Measurements from ENCODE around the gene OTULIN. TPM values are rescaled to one million over a fixed set of nuclear protein-coding genes. Genes with fewer than 3 reads are reported as not detected.

The OTULIN gene
- total and polyA plus RNA-seq, 2 of the 8 experiments (the other 6 are each of a cell fraction or from before 2014, with no cell fraction given), result 5.2 to 34.8 TPM

DNA sequence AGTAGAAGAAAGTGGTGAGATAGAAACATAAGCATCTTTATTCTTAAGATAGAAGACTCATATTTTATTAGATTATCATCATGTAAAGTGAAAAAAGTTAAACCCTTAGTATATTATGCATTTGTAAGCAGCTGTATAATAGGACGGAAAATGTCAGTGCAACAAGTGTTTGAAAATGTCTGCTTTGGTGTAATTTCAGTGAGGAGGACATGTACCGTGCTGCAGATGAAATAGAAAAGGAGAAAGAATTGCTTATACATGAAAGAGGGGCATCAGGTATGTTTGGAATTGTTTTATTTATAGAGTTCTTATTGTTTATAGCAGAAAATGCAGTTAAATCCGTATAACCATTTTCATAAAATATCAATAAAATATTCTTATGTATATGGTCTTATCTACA lies 8.9 kb downstream of the OTULIN start:
- no peak overlapping the region for H2BK15ac ChIP-seq (ENCODE audit: low read length)
- ChIA-PET POLR2A (ENCODE audit: partially characterized antibody) (interaction anchor here (0.6 to 1.0 kb wide), 2 partner anchors 9 to 277 kb away, joined by 3 read pairs; no protein-coding TSS in a partner anchor), CTCF (ENCODE audit: partially characterized antibody) (interaction anchor here (0.8 to 1.4 kb wide), 7 partner anchors 9 to 432 kb away, joined by 3 to 5 read pairs (median 4); no protein-coding TSS in a partner anchor)
- H3K9me3 ChIP-seq (ENCODE audit: insufficient read depth in 2 of 2, low read depth in 1 of 2, low read length in 1 of 2), result no peaks in the 10 kb centered on the region
- no peak overlapping the region for H2AK5ac ChIP-seq (ENCODE audit: low read depth, low read length)
- no peak overlapping the region for H2BK12ac ChIP-seq (ENCODE audit: low read depth, low read length)
- peaks cover 0 to 4% of the 10 kb centered on the region in 2 experiments for H4K20me1 ChIP-seq (replicated peaks in 1 of 2; ENCODE audit: control insufficient read depth in 1 of 2, insufficient read depth in 2 of 2, low read length in 2 of 2)
- no peak for TF ChIP-seq ASH2L (IDR thresholded peaks at IDR 0.05; ENCODE audit: low read length)
- no peak for TF ChIP-seq SP1 (IDR thresholded peaks at IDR 0.05; ENCODE audit: low read depth, low read length)
- TF ChIP-seq JUND (IDR thresholded peaks at IDR 0.05; ENCODE audit: low read length), result no peak
- no peak for TF ChIP-seq HDAC6 (IDR thresholded peaks at IDR 0.05; ENCODE audit: low read depth, low read length)
- no peak for TF ChIP-seq JUN (IDR thresholded peaks at IDR 0.05; ENCODE audit: low read depth, low read length)
- no peak for TF ChIP-seq TBP (IDR thresholded peaks at IDR 0.05; ENCODE audit: low read depth, low read length)
- no peak for TF ChIP-seq RNF2 (IDR thresholded peaks at IDR 0.05; ENCODE audit: borderline replicate concordance, low read depth, low read length, missing control alignments, poor library complexity, severe bottlenecking)
- TF ChIP-seq KDM4A (IDR thresholded peaks at IDR 0.05; ENCODE audit: low read depth, low read length, severe bottlenecking), result no peak
- no peak for TF ChIP-seq RFX5 (IDR thresholded peaks at IDR 0.05; ENCODE audit: borderline replicate concordance, low read depth, low read length)
- no peak for TF ChIP-seq RBBP5 (IDR thresholded peaks at IDR 0.05; ENCODE audit: borderline replicate concordance, low read depth, low read length)
- H3K4ac ChIP-seq (replicated peaks; ENCODE audit: insufficient read length, low read depth, low read length), result no peak overlapping the region
- H4K91ac ChIP-seq (replicated peaks; ENCODE audit: insufficient read length, low read length), result no peak overlapping the region
- H4K5ac ChIP-seq (ENCODE audit: insufficient read length, low read depth, low read length), result no peak overlapping the region
- no peak overlapping the region for H2BK5ac ChIP-seq (ENCODE audit: low read depth, low read length)
- no peak overlapping the region for H3K18ac ChIP-seq (ENCODE audit: extremely low read depth, low read length)
- H3K4me1 ChIP-seq (replicated peaks in 1 of 4; ENCODE audit: control insufficient read depth in 3 of 4, insufficient read depth in 4 of 4, low read length in 3 of 4), result peaks cover 3 to 14% (median 7%) of the 10 kb centered on the region in 4 experiments; a peak in 5 of 7 replicates
- peaks cover 0 to 72% of the 10 kb centered on the region in 2 experiments; a peak in 3 of 4 replicates for H3K79me2 ChIP-seq (ENCODE audit: control insufficient read depth in 1 of 2, insufficient read depth in 2 of 2, low read length in 2 of 2)
- H3K36me3 ChIP-seq (ENCODE audit: control insufficient read depth in 2 of 4, insufficient read depth in 4 of 4, low read length in 3 of 4), result no peaks in the 10 kb centered on the region; a peak in 1 of 8 replicates
- no peak overlapping the region for H3K27ac ChIP-seq (ENCODE audit: low read depth, low read length)
- no peak overlapping the region for H3K9ac ChIP-seq (replicated peaks in 1 of 4; ENCODE audit: extremely low read depth in 1 of 4, low read depth in 3 of 4, low read length in 3 of 4)
- H2BK120ac ChIP-seq (replicated peaks; ENCODE audit: low read depth, low read length), result no peak overlapping the region
- H2BK20ac ChIP-seq (ENCODE audit: low read length), result no peak overlapping the region
- no peak overlapping the region for H3K4me2 ChIP-seq (ENCODE audit: insufficient read depth in 1 of 2, low read depth in 2 of 2, low read length in 2 of 2)
- WGBS, 2 experiments (ENCODE audit: extremely low coverage in 1 of 2, insufficient coverage in 1 of 2, insufficient read length in 1 of 2, insufficient replicate concordance in 2 of 2, low coverage in 1 of 2, low lambda C conversion rate in 2 of 2, missing lambda C conversion rate in 1 of 2), result 52% methylated on average over 3 of the region's 3 CpGs; no CpG with 5 or more reads in 1 of the 2 experiments
- H3K56ac ChIP-seq (replicated peaks; ENCODE audit: insufficient read length, low read depth, low read length), result no peak overlapping the region
- H3K79me1 ChIP-seq (ENCODE audit: low read depth, low read length), result peaks cover 11% of the 10 kb centered on the region; the same call in 1 of the 2 replicates
- H3K14ac ChIP-seq (ENCODE audit: insufficient read length), result no peak overlapping the region
- no peak for DNase-seq (ENCODE audit: low read depth in 1 of 2, low spot score in 2 of 2)
- H3K23ac ChIP-seq (ENCODE audit: insufficient read length), result no peak overlapping the region
- H2AFZ ChIP-seq (ENCODE audit: low read length), result no peak overlapping the region
- FAIRE-seq, result no peak
- H3K23me2 ChIP-seq (ENCODE audit: low read depth, low read length), result no peaks in the 10 kb centered on the region
- H3K27me3 ChIP-seq (replicated peaks in 1 of 4; ENCODE audit: control insufficient read depth in 3 of 4, extremely low read depth in 1 of 4, insufficient read depth in 3 of 4, low read length in 3 of 4), result no peaks in the 10 kb centered on the region
- H3K4me3 ChIP-seq (ENCODE audit: extremely low read depth in 1 of 4, insufficient read depth in 2 of 4, low read depth in 3 of 4, low read length in 4 of 4), result no peak overlapping the region; a peak in 1 of 8 replicates
- H4K8ac ChIP-seq (ENCODE audit: extremely low read depth, insufficient read depth, low read length), result no peak overlapping the region
